Stimulated activated CD8-positive, alpha-beta memory T cell treated with anti-CD3 and anti-CD28 coated beads, Interleukin-7, amount 100 ng/mL, for 1 hour (primary cell): ENCODE results near the gene NXPH1.
A peak's percentile ranks its signal among the peaks of the same experiment; 100 is the strongest.

Experiments used
- DNase-seq, 2 donors: peaks; one replicate each; pipeline ENCODE4 v3.0.0-alpha.2; 2020; ENCODE audit warnings: low read depth in 2 of 2

NXPH1 gene

DNA sequence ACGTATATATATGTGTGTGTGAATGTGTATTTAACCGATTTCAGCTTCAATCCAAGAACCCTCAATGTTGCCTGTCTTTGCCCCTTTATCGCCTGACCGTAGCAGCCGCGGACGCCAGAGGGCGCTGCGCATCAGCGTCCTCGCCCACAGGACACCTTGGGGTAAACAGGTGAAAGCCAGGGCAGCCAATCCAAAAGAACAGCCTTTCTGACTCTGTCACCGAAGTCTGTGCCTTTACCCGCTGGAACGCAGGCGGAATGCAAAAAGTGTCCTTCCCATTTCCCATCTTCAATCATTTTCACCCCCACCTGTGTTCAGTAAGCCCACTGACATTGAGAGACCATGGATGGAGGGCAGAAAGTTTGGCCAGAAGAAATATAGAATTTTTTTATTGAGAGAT lies 3.6 kb downstream of the NXPH1 start:
- DNase-seq: peak in 1 of 2 donors; percentile 4

DNA sequence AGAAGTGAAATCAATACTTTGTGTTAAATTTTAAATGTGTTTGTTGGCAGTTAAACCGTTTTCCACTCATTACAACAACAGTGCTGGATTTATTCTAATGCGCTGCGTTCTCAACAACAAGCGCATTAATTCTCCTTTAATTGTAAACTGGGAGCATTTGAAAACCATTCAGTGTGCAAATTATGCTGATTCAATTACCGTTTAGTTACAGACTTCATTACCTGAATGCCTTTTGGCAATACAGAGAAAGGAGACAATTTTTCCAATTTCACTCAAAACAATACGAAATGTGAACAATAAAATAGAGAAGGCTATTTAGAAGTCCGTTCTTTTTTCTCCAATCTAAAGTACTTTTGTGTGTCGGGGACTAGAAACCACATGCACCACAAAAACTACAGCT lies 4.2 kb downstream of the NXPH1 start:
- no peak for DNase-seq

DNA sequence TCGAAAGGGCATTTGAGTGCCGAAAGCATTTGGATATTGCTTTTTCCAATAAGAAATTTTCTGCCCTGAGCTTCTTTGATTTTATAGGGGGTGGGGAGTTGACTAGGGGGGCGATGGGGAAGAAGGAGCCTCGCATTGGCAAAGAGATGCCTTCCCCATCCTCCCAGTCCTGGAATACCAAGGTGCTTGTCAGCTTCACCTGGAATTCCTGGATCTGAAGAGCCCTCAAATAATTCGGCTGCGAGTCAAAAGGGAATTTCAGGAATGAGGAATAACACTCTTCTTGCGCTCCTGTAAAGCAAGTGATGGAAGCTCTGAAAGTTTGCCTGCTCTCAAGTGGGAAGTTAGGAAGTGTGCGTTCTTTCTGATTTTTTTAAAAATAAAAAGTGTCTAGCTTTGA lies 7.3 kb downstream of the NXPH1 start:
- DNase-seq: no peak

DNA sequence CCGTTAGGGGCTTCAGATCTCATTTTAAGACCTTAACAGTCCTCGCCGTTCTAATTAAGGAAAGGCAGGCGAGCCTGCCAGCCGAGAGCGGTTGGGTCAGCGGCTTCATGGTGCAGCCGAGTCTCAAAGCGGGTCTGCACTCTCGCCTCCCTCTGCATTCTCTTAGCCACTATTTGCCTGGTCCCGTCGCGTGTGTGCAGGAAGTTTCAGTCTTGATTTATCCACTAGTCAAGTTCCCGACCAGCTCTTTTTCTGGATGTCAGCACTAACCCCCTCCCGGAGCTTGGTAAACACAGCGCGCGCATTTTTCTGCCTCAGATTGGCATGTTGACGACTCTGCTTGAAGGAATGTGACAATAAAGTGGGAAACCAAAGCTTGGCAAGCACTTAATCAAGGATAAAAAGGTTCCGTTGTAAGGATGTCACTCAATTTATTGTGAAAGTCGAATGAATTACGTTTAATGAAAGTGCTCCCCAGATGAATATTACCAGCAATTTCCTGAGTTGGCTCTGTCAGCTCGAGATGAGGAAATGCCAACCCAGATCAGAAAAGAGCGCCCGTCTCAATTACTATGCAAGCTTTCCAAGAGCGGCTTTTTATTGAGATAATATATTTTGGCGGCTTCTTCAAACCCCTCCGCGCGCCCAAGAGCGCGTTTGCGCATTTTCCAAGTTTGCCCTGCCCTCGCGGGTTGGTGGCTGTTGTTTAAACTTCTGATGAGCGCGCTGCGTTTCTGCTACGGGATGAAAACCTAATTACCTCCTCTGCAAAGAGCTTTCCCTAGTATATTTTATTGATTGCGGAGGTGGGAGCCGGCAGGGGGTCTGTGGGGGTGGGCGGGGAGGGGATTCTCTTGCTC lies 7.9 kb downstream of the NXPH1 start:
- DNase-seq: no peak

DNA sequence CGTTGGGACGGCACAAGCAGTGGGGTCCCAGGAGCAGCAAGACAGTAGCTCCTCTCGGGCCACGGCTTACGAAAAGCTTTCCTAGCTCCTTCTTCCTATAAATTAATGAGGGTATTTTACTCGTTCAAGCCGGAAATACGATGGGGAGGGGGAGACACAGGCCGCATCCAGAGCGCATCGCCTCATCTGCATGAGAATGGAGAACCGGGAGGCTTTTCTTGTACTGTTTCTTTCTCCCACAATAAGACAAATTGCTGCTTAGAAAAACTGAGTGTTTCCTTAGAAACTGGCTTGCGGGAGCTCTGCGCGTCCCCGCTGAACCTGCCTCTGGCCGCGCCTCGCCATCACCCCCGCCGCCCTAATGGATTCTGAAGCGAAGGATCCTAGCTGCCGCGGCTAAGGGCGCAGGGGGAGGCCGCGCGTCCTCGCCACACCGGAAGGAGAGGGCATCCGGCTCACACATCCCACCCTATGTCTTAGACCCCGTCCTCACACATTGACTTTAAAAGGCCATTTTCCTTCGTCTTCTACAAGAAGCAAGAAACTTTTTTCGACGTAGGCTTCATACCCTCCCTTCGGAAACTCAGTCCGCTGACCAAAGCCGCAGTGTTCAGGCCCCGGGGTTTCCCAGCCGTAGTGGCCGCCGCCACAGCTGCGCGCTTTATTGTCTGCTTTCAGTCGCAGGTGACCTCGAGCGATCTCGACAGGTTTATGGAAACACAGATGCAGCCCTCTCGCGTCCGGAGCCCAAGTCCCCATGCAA lies 8.8 kb downstream of the NXPH1 start:
- DNase-seq: no peak

DNA sequence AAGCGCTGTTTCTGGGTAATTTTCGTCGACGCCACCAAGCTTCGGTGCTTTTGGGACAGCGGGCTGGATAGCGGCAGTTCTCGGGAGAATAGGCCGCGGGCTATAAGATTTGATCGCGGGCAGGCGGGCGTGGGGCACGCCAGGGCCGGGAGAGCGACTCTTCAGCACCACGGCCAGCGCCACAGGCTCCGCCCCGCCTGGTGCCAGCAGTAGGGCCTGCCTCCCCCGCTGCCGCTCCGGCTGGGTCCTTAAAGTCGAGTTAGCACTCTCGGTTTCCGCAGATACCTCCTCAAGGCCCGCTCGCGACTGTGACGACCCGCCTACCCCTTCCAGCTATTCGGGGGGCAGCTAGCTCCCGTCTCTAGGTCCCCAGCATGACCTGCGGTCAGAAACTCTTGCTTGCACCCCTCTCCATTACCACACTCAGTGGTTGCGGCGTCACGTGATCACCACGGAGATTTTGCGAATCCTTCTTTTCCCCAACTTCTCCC lies 9.4 kb downstream of the NXPH1 start:
- DNase-seq: peak in 1 of 2 donors; percentile 14

DNA sequence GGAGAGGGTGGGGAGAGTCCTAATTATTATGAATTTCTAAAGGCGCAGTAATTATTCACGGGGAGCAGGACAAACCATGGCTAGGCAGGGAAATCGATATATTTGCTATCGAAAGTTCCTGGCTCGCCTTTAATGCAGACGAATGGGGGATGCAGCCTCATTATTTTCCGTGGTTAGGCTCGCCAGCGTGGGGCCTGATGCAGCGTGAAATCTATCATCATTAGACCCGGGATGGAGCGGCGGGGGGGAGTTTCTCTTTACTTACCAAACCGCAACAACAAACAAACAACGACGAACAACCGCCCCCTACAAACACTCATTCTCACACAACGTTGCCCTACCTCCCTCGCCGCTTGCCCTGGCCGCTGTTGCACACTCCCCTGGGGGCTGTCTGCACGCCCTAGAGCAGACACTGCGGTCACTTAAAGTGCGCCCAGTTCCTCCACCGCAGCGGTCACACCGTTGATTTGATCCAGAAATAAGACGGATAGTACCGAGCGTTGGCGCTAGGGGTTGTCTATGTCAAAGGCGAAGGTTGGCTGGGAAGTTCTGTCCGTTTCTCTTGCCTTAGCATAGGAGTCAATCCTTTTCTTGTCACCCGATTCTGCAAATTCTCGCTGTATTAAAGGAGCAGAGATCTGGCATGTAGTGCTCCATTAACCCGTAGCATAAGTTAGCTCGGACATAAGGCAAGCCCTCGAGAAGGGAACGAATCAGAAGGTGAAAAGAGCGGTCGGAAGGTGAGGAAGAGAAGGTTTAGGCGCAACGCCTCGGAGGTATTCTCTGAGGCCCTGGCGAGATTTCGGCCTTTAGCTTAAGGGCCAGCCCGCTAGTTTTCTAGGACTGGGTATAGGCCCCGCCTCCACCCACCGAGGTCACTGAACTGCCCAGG lies 10.4 kb downstream of the NXPH1 start:
- DNase-seq: no peak

DNA sequence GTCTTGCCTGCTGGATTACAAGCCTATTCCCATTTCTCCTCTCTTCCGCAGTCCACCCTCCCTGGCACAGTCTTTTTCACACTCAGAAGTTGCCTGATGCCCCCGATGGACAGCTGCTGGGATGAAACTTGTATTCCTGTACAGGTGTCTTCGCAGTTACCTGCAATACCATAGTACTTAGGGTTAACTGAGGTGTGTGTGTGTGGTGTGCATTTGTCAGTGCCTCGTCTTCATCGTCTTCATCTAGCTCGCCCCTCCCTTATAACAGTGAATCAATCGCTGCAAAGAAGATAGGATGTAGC lies 11.0 kb downstream of the NXPH1 start:
- DNase-seq: no peak

DNA sequence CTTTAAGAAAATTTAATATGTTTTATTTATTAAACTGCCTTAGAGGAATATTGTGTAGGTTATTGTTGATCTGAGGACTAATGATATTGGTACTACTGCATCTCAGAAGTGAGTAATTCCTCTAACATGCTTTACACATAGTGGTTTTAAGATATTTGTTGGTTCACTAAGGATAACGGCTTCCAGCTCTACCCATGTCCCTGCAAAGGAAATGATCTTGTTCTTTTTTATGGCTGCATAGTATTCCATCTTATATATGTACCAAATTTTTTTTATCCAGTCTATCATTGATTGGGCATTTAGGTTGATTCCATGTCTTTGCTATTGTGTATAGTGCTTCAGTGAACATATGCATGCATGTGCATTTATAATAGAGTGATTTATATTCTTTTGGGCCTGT lies 20.1 kb downstream of the NXPH1 start:
- DNase-seq: no peak

DNA sequence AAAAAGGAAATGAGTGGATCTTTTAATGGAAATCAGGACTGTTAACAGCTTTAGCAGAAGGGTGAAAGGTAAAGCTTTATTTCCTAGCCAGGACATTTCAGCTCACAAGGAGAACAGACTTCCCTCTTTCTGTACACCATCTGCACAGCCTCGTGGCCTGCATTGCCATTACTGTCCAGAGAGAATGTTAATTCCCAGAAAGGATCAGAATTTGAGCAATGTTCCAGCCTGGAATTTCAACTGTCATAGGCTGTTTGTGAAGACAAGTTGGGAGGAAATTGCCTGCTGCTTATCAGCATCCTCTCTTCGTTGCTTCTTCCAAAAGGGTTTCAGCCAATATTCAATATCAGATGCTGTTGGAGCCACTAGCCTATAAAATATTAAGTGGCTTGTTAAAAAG lies 22.0 kb downstream of the NXPH1 start:
- no peak for DNase-seq

DNA sequence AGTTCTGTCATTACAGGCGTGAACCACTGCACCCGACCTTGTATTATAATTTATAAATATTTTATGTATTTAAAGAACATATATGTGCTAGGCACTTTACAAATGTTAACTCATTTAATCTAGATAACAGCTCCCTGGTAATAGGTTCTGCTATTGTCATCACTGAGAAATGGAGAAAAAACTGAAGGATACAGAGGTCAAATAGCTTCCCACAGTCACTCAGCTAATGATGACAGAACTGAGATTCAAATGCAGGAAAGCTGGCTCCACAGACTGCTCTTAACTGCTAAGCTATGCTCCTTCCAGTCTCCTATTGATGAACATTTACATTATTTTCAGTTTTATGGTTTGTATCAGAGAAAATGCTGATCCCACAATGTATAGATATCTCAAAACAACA lies 28.9 kb downstream of the NXPH1 start:
- DNase-seq: no peak

DNA sequence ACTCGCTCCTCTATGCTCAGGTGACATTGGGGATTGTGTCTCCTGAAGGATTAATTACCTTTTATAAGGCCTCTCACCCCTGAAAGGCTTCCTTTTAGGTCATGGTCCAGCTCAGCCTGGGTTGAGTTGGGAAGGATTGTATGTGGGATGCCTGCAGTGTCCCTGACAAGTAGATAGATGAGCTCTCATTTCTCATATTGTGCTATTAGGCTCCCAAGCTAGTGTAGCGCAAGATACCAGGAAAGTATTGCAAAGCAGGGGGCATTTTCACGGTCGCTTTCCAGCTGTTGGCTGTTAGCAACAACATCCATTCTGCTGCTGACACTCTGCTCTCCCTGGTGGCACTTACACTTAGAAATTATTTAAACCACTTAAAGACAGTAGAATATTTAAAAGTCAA lies 31.9 kb downstream of the NXPH1 start:
- DNase-seq: no peak

DNA sequence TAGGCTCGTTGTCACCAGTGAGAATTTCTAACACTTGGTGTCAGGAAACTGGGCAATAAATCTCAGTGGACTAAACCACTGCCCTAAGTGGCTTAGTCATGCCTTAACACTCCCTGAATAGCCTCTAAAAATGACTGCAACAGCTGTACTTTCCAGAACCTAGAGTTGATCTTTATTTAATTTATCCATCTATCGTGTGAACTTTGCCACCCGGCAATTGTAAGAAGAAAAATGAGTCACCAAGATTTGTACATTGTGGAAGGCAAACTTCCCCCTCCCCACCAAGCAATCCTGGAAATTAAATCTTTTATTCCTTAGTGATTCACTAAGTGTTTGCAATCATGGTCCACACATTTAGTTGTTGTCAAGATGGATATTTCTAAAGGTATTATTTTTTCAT lies 47.1 kb downstream of the NXPH1 start:
- DNase-seq: no peak

DNA sequence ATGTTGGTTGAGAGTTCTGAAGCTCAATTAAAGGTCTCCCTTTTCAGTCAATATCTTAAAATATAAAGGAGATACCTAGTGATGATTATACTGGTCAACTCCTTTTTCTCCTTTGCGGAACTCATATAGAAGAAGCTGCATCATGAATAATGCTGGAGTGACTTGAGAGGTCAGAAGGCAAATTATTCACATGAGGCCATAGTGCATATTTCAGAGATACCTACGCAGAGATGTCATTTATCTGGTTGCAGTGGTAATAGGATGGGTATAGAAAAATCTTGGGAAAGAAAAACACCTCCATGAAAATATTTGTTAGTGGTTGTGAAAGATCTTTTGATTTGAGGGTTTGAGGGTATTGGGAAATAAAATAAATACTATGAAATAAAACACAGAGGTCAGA lies 47.7 kb downstream of the NXPH1 start:
- no peak for DNase-seq

DNA sequence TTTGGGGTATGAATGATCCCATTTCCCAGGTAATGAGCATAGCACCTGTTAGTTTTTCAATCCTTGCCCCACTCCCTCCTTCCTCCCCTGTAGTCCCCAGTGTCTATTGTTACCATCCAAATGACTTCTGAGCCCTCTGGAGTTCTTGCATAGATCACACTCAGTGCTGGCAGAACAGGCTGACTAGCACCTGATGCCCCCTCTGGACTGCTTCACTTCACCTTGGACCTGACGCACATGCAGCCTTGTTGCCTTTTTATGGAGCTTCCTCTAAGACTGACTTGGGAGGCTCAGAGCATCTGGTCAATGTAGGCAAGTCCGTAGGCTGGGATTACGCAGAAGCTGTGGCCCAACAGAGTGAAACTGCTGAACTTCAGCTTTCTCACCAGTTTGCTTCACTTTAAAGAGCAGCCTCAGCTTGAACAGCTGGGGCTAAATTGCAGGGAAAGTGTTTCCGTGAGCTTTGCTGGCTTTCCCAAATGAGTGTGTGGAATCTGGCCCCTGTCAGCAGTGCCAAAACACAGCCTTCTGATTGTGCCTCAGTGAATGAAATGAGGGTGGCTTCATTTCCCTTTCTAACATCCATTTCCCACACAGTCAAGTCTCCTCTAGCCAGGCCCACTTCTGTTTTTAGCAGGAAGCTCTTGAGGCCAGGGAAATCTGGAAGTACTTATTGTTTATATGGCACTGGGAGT lies 48.5 kb downstream of the NXPH1 start:
- no peak for DNase-seq

DNA sequence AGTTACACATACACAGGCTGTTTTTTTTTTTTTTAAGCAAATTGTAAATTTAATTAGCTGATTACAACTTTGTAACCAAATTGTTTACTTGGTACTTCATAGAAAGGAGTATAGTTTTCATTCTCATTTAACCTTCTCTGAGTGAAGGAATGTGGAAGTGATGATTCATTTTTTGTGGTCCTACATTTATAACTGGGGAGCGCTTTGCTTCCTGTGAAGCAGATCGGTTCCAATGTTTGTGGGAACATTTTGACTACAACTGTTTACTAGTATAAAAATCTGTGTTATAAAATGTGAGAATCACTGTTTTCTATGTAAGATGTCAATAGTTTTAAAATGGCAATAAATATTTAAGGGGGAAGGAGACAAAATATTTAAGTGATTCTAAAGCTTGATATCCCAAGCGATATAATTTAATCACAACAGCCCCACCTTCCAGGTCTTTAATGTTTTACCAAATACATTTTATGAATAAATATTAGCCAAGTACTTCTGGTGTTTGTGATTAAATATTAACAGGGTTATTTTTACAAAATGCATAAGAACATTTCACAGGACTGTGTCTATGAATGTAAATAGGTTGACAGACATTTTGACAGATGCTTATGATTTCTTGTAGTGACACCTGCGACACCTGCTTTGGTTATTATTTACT lies 57.1 kb downstream of the NXPH1 start:
- no peak for DNase-seq

DNA sequence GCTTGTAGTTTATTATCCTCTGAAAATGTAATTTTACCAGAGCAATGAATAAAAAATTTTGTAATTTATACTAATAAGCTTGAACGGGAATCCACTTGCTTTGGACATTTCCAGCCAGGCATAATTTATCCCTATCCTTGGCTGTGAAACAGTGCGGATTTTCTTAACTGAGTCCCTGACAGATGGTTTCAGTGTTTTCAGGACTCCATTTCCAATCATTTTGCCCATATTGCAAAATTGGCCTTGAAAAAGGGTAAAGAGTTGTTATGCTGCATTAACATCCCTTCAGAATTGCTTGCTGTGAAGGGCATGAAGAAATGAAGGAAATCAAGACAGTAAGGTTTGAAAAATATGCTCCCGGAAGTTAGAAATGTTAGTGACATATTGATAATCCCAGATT lies 57.7 kb downstream of the NXPH1 start:
- DNase-seq: no peak

DNA sequence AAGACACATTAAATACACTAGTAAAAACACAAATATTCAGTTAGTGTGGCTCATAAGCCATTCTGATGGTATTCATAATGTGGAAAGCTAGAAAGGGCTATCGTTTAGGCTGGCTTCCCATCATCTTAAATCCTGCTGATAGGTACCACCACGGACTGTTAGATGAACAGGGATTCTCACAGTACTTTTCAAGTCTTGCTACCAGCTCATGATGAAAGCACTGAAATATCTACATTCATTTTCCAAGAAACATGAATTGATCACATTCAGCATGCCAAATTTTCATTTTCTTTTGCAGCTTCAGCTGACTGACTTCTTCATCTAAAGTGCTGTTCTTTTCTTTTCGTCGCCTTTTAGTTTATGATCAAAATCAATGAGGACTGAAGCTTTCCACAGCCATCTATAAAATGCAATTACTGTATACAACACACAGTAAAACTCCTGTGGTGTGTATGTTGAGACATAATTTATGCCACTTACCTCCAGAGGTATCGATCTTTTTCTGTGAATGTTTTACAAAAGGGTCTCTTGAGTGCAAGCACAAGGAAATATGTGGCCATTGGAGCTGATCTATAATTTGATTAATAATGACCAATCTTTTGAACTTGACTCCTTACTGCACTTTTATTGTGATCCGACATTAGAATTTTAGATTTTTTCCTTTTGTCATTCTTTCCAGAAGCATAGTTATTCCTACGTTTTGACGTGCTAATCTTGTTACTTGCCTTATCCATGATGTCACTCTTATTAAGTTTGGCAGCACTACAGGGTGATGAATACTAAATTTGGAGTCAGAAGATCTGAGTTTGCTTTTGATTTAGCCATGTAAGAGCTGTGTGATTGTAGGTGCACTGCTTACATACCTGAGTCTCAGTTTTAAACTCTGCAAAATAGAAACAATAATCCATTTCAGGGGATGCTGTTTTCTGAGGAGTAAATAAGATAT lies 58.4 kb downstream of the NXPH1 start:
- no peak for DNase-seq

DNA sequence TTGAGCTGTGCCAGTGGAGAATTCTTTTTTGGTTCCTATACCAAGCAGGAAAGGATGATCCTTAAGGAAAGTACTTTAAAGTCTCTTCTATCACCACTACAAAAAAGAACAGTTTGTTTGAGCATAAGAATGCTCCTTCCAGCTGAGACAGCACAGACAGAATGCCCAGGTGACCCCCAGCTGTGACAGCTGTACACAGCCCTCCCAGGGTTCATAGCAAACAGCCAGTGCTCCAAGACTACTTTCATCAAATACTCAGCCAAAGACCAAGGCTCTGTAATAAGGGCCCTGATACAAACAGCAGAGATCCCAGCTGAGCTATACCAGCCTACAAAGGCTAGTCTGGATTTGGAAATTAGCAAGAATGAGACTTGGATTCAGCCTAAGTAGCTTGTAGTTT lies 65.7 kb downstream of the NXPH1 start:
- no peak for DNase-seq

DNA sequence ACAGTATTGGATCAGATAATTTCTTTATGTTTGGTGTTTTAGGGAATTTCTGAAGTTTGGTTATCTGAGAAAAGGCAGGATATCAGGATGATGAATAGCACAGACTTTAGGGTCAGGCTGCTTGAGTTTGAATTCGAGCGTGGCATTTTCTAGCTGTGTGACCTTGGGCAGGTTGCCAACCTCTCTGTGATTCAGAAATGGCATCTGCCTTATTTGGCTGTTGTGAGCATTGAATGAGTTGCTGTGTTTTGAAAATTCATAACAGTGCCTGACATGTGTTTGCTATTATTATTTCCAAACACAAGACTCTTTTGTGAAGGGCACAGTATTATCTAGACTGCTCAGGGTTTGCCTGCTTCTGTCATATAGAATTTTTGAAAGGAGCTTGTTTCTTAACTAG lies 66.9 kb downstream of the NXPH1 start:
- DNase-seq: no peak
